HG03066 (cell line): ENCODE measurements around the gene PITPNC1.
"Not testable (repeated sequence)": the region's sequence is repeated elsewhere in the genome, so short reads cannot be mapped to it uniquely, and the experiment has no call there.

Experiments used
- ATAC-seq: cut with Tn5 transposase; IDR thresholded peaks from one replicate; pipeline ENCODE4 v1.9.1; 2021; ENCODE audit warnings: low read depth; ENCODE audit not compliant: unreplicated experiment

PITPNC1 gene

GRCh38 chr17:67427424-67427823 lies 50.3 kb downstream of the PITPNC1 start:
- no peak for ATAC-seq

GRCh38 chr17:67430515-67430914 lies 53.4 kb downstream of the PITPNC1 start:
- ATAC-seq = not testable (repeated sequence)

GRCh38 chr17:67431249-67432015 lies 54.4 kb downstream of the PITPNC1 start:
- ATAC-seq = no peak

- ATAC-seq = no peak
These were observed 56.3 kb downstream of the PITPNC1 start for GRCh38 chr17:67433248-67433924.

GRCh38 chr17:67434061-67434525 lies 57.0 kb downstream of the PITPNC1 start:
- no peak for ATAC-seq

- no peak for ATAC-seq
These were observed 58.0 kb downstream of the PITPNC1 start for GRCh38 chr17:67435122-67435521.

- ATAC-seq = no peak
These were observed 58.7 kb downstream of the PITPNC1 start for GRCh38 chr17:67435786-67436185.

- ATAC-seq = no peak
These were observed 59.2 kb downstream of the PITPNC1 start for GRCh38 chr17:67436233-67436632.

- ATAC-seq = no peak
These were observed 61.6 kb downstream of the PITPNC1 start for GRCh38 chr17:67438667-67439066.

GRCh38 chr17:67439269-67439668 lies 62.2 kb downstream of the PITPNC1 start:
- no peak for ATAC-seq

GRCh38 chr17:67440277-67441051 lies 63.4 kb downstream of the PITPNC1 start:
- ATAC-seq = no peak

- no peak for ATAC-seq
These were observed 64.2 kb downstream of the PITPNC1 start for GRCh38 chr17:67441052-67441895.

GRCh38 chr17:67441896-67442219 lies 64.8 kb downstream of the PITPNC1 start:
- no peak for ATAC-seq

- no peak for ATAC-seq
These were observed 65.9 kb downstream of the PITPNC1 start for GRCh38 chr17:67442787-67443624.

GRCh38 chr17:67443931-67444595 lies 67.0 kb downstream of the PITPNC1 start:
- no peak for ATAC-seq

GRCh38 chr17:67448449-67448848 lies 71.4 kb downstream of the PITPNC1 start:
- ATAC-seq = no peak

GRCh38 chr17:67449065-67449464 lies 72.0 kb downstream of the PITPNC1 start:
- ATAC-seq = no peak

- no peak for ATAC-seq
These were observed 73.0 kb downstream of the PITPNC1 start for GRCh38 chr17:67449845-67450755.
